Endothelial cell of umbilical vein (primary cell): ENCODE measurements around the gene SUN3. TPM values are rescaled to one million over a fixed set of nuclear protein-coding genes. Genes with fewer than 3 reads are reported as not detected.

Experiments
- BruUV-seq: library from RNA; stranded (reverse); fragments of 400-500 nt; replicated peaks from 2 replicates; lab custom pipeline; 2021; lab: Mats Ljungman, UMichigan
- CTCF ChIA-PET: fragments of 300-600, 350-600 bp; sonication (Branson Sonifier 250); formaldehyde crosslinking; loops from one replicate; lab custom pipeline; 2021; ENCODE audit warnings: antibody characterized with exemption, inconsistent platforms; lab: Charles Lee
- POLR2A ChIA-PET: fragments of 300-600, 350-600 bp; sonication (Branson Sonifier 250); formaldehyde crosslinking; loops from one replicate; lab custom pipeline; 2021; ENCODE audit warnings: antibody characterized with exemption, inconsistent platforms; lab: Charles Lee
- DNase-seq: peaks from one replicate; pipeline ENCODE4 v3.0.0-alpha.2; 2011; ENCODE audit warnings: low read depth, low spot score
- FAIRE-seq: peaks from 2 replicates; lab custom pipeline; 2011; peaks lifted over from hg19 to GRCh38; lab: Jason Lieb, UNC
- H2AFZ ChIP-seq: 2 replicates; pipeline ENCODE4 v1.6.0; 2012; ENCODE audit warnings: low read depth, low read length, control low read depth, inconsistent platforms
- H3K27ac ChIP-seq: 2 replicates; pipeline ENCODE4 v1.5.1; 2011; ENCODE audit warnings: low read depth, mild to moderate bottlenecking, control low read depth, low read length, moderate library complexity; ENCODE audit not compliant: insufficient read depth
- H3K27me3 ChIP-seq, 2 experiments: 2 replicates each; pipeline versions ENCODE4 v1.6.0 to v1.6.1; 2011; ENCODE audit warnings: low read length in 2 of 2, mixed read lengths in 1 of 2; ENCODE audit not compliant: control insufficient read depth in 2 of 2, insufficient read depth in 2 of 2
- H3K36me3 ChIP-seq, 2 experiments: 2 replicates in 1 of 2; 3 replicates in 1 of 2; pipeline ENCODE4 v1.5.1; 2011; ENCODE audit warnings: low read length in 2 of 2, mild to moderate bottlenecking in 1 of 2, moderate library complexity in 1 of 2; ENCODE audit not compliant: control insufficient read depth in 2 of 2, insufficient read depth in 2 of 2; ENCODE audit errors: extremely low read depth in 1 of 2
- H3K4me1 ChIP-seq: 3 replicates; pipeline ENCODE4 v1.5.1; 2011; ENCODE audit warnings: mild to moderate bottlenecking, low read length; ENCODE audit not compliant: control insufficient read depth, insufficient read depth; ENCODE audit errors: extremely low read depth
- H3K4me2 ChIP-seq: 2 replicates; pipeline ENCODE4 v1.6.1; 2011; ENCODE audit warnings: low read length, control low read depth, mixed read lengths; ENCODE audit not compliant: insufficient read depth
- H3K4me3 ChIP-seq, 3 experiments: fragments of 200-600 bp in 1 of 3; sonication (generic), shearing (Covaris generic) in 1 of 3; replicated peaks in 1 of 3; 2 replicates each; pipeline ENCODE4 v1.5.1; 2011 to 2016; ENCODE audit warnings: control low read depth in 3 of 3, low read length in 3 of 3, mild to moderate bottlenecking in 2 of 3, inconsistent platforms in 1 of 3, low read depth in 1 of 3, moderate library complexity in 1 of 3; ENCODE audit not compliant: insufficient read depth in 1 of 3
- H3K79me2 ChIP-seq: 2 replicates; pipeline ENCODE4 v1.6.0; 2012; ENCODE audit warnings: low read length, inconsistent platforms; ENCODE audit not compliant: control insufficient read depth, insufficient read depth
- H3K9ac ChIP-seq: replicated peaks from 2 replicates; pipeline ENCODE3; 2011; ENCODE audit warnings: low read length, control low read depth; ENCODE audit not compliant: insufficient read depth; ENCODE audit errors: extremely low read depth
- H3K9me1 ChIP-seq: replicated peaks from 3 replicates; pipeline ENCODE4 v1.6.0; 2011; ENCODE audit warnings: mild to moderate bottlenecking, low read length; ENCODE audit not compliant: control insufficient read depth, insufficient read depth; ENCODE audit errors: extremely low read depth
- H3K9me3 ChIP-seq: replicated peaks from 2 replicates; pipeline ENCODE4 v1.5.1; 2012; ENCODE audit warnings: low read length, inconsistent platforms; ENCODE audit not compliant: control insufficient read depth, insufficient read depth
- H4K20me1 ChIP-seq: replicated peaks from 2 replicates; pipeline ENCODE3; 2011; ENCODE audit warnings: mild to moderate bottlenecking, low read length; ENCODE audit not compliant: control insufficient read depth, insufficient read depth; ENCODE audit errors: extremely low read depth
- CTCF ChIP-seq, 2 donors: IDR thresholded peaks; 1 replicate in 1 of 2; 2 replicates in 1 of 2; pipeline ENCODE4 v1.5.1; 2011; ENCODE audit warnings: low read length in 2 of 2, mild to moderate bottlenecking in 2 of 2, moderate library complexity in 2 of 2, control low read depth in 1 of 2, inconsistent platforms in 1 of 2, low read depth in 1 of 2; ENCODE audit not compliant: insufficient read depth in 1 of 2; ENCODE audit errors: extremely low read depth in 1 of 2
- EZH2 ChIP-seq: IDR thresholded peaks from 2 replicates; pipeline ENCODE4 v1.6.1; 2012; ENCODE audit warnings: borderline replicate concordance, low read depth, mild to moderate bottlenecking, moderate library complexity, low read length, inconsistent platforms; ENCODE audit not compliant: severe bottlenecking
- FOS ChIP-seq: IDR thresholded peaks from 2 replicates; pipeline ENCODE4 v1.6.1; 2011; ENCODE audit warnings: mild to moderate bottlenecking, low read length, moderate library complexity, borderline replicate concordance; ENCODE audit not compliant: insufficient read depth
- GATA2 ChIP-seq: IDR thresholded peaks from 2 replicates; pipeline ENCODE4 v1.7.0; 2011; ENCODE audit warnings: low read depth, mild to moderate bottlenecking, moderate library complexity, mixed read lengths, low read length; ENCODE audit not compliant: insufficient read length, insufficient read depth
- JUN ChIP-seq: IDR thresholded peaks from 2 replicates; pipeline ENCODE4 v1.6.1; 2011; ENCODE audit warnings: borderline replicate concordance, low read depth; ENCODE audit not compliant: insufficient read length, insufficient read depth
- MAX ChIP-seq: IDR thresholded peaks from 2 replicates; pipeline ENCODE4 v1.6.1; 2011; ENCODE audit not compliant: insufficient read depth, insufficient read length
- MYC ChIP-seq: IDR thresholded peaks from one replicate; pipeline ENCODE4 v1.6.1; 2011; ENCODE audit warnings: mild to moderate bottlenecking, low read depth, low read length
- POLR2A ChIP-seq: IDR thresholded peaks from 2 replicates; pipeline ENCODE4 v1.6.1; 2012; ENCODE audit warnings: low read depth, mild to moderate bottlenecking, control low read depth, low read length
- POLR2AphosphoS5 ChIP-seq: IDR thresholded peaks from 2 replicates; pipeline ENCODE4 v1.6.1; 2012; ENCODE audit warnings: low read depth, mild to moderate bottlenecking, control low read depth, low read length, moderate library complexity; ENCODE audit not compliant: insufficient read depth
- dilution Hi-C: fragments of 300-500 bp; cut with MboI; formaldehyde crosslinking; loops from one replicate; pipeline ENCODE4 v1.15.0; 2019; ENCODE audit warnings: low sequenced_read_pairs; ENCODE audit not compliant: extremely low pct_ligation_motif_present
- intact Hi-C: fragments of 100-400 bp; cut with micrococcal nuclease; formaldehyde crosslinking; loops from one replicate; pipeline ENCODE4 v1.10.0; 2022
- polyA plus RNA-seq, 4 experiments: library from polyadenylated mRNA; depleted of rRNA in 3 of 4; stranded (reverse) in 3 of 4; unstranded in 1 of 4; fragments of >200 nt; gene quantifications; 2 replicates each; pipeline versions ENCODE4 v1.2.1 to v1.2.3, GENCODE V29; 2011 to 2012; ENCODE audit warnings: missing spikeins in 1 of 4
- total RNA-seq: library from RNA; stranded (reverse); gene quantifications from 2 replicates; pipeline ENCODE4 v1.2.3, GENCODE V29; 2021

SUN3 gene
- total and polyA plus RNA-seq, 2 donors (not counting 3 experiments of a cell fraction or from before 2014, with no cell fraction given), result not detected

GRCh38 chr7:47942132-47942531 lies 86.8 kb downstream of the SUN3 start:
- Histone ChIP-seq H3K4me2 (peak overlapping the region; percentile 9), H3K9me3 (no peaks in the 10 kb centered on the region), H3K9ac (peak overlapping the region; percentile 84), H3K36me3 (no peaks in the 10 kb centered on the region), H3K4me3 (no peak overlapping the region), H3K27me3 (no peaks in the 10 kb centered on the region), H3K79me2 (no peaks in the 10 kb centered on the region), H4K20me1 (no peaks in the 10 kb centered on the region), H3K27ac (peak overlapping the region; percentile 94), H3K4me1 (peaks cover 66% of the 10 kb centered on the region), H2AFZ (peak overlapping the region; percentile 45), H3K9me1 (no peaks in the 10 kb centered on the region)
- ChIA-PET CTCF (interaction anchor here (0.9 to 5.4 kb wide), 6 partner anchors 13 to 676 kb away, joined by 3 to 51 read pairs (median 7); no protein-coding TSS in a partner anchor), POLR2A (no interaction called here)
- TF ChIP-seq POLR2AphosphoS5 (no peak), EZH2 (no peak), FOS (no peak), POLR2A (no peak), MYC (no peak), GATA2 (no peak), CTCF (IDR thresholded peaks at IDR 0.05; ENCODE audit: extremely low read depth in 1 of 2, insufficient read depth in 1 of 2, low read depth in 1 of 2, low read length in 2 of 2) (no peak), MAX (no peak), JUN (no peak)
- FAIRE-seq (peak; percentile 63), DNase-seq (no peak)
- dilution Hi-C loops (no loop called here), intact Hi-C loops (loop anchor here (5.0 to 10.0 kb wide), 2 partner anchors 675 to 1397 kb away; no protein-coding TSS in a partner anchor)
- BruUV-seq, result no TSS peak
